Endometrial microvascular endothelial cells (primary cell): ENCODE measurements around the gene SLC22A23. TPM values are rescaled to one million over a fixed set of nuclear protein-coding genes. Genes with fewer than 3 reads are reported as not detected.

Source experiments
- in situ Hi-C: cut with HindIII; loops from 2 replicates; pipeline ENCODE4 v1.10.0; 2017; ENCODE audit warnings: low sequenced_read_pairs, low pct_unique_long_range_greater_than_20kb; ENCODE audit errors: inconsistent ontology term
- total RNA-seq: library from RNA; depleted of rRNA; stranded (reverse); fragments of >200 nt; gene quantifications from one replicate; pipeline ENCODE4 v1.2.3, GENCODE V29; 2015; ENCODE audit errors: inconsistent ontology term

Gene SLC22A23
- total RNA-seq, 1 donor from 2014 or later: 5.8 TPM

DNA sequence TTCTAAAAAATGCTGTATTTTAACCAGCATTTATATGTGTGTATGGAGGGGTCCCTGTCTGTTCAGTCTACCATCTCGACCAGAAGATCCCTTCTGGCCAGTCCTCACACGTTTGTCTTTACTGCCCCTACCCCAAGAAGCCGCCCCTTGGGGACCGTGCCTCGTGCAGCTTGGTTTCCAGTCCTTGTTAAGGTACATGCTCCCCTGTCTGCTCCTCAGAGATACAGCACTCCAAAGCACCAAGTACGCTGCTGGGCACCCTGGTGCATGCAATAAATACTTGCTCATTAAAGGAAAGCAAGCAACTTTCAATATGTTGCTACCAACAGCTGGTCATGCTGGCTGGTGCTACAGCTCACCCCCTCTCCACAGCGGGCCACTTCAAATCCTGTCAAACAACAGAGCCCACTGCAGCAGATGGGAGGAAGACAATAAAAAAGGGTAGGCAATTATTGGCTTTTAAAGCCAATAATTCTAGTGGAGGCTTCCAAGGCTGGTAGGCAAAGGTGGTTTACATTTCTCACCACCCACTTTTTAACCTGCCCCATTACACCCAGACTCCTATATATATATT is 136.5 kb downstream of the SLC22A23 start:
- in situ Hi-C loops: no loop called here

DNA sequence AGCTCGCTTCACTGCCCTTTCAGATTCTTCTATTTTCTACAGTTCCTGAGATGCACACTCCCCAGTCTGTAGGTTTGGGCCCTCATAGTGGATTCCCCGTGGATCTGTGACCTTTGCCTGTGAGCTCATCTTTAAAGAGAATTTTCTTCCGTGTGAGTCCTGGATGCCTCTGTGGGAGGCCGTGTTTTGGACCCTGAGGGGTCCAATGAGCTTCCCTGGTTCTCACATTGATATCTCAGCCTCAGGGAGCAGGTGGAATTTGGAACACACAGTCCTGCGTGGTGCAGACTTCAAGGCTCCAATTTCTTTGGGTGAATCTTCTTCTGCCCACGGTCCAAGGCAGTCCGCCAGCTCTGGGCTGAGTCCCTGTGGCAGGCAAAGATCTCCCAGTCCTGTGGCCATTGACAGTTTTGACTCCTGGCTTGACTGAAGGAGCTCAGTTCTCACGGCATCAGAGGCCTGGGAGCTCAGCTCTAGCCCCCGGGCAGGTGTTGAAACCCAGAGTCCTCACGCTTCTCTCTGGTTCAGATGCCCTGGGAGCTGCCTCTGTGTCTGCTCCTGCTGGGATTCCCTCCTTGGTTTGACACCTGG is 137.1 kb downstream of the SLC22A23 start:
- in situ Hi-C loops: no loop called here

DNA sequence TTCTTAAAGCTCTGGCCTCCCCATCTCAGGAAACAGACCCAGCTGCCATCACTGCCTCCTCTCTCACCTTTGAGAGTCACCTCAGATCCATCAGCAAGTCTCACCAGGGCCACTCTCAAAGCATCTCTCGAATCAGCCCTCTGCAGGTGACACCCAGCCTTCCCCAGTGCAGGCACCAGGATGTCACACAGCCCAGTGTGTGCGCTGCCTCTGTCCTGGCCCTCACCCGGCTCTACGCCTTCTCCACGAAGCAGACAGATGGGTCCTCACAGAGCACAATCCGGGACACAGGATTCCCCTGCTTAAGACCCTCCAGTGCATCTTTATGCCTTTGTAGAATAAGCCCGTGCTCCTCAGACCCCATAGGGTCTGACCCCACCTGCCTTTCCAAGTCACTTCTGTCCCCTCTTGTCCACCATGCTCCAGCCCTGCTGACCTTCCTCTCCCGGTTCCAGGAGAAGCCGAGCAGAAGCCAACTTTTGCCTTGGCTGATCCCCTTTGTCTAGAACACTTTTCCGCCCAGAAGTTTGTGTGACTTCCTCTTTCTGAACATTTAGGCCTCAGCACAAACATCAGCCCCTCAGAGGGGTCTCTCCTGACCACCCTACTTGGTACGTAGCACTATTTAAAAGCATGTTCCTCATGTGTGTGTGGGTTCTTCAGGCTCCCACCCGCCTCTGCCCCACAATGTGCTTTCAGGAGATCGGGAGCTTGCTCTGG is 137.9 kb downstream of the SLC22A23 start:
- in situ Hi-C loops: no loop called here

DNA sequence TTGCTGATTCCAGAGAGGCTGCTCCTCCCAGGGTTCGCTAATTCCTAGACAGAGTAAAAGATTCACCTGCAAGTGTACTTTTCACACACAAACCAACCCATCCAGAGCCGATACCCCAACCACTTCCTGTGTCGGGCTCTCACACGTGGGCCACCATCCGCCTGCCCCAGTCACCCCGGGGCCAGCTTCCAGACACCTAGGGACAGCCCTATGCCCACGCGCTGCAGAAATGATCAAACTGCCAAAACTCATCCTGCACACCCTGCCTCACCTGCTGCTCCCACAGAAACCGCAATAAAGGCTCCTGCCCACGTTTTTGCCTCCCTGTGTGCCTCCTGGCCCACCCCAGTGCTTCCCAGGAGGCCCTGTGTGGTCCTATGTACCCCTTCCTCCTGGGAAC is 138.6 kb downstream of the SLC22A23 start:
- in situ Hi-C loops: no loop called here

DNA sequence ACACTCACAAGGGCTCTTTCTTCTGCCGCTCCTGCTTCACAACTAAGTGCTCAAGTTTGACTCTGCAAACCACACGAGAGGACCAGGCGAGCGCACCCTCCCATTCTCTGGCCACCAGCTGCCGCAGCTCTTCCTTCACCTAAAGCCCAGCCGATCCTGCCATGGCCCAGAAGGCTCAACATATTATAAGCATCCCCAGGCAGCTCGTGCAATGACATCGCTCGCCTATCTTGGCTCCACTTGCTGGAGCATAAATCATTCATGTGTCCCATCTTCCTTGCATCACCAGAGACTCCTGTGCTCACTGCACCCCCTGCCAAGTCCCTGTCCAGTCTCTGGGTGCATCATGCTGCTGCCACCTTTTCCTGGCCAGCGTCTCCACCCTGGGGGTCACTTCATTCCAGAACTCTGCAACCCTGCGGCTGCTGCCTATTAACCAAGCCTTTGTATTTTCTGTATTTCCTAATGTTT is 139.1 kb downstream of the SLC22A23 start:
- in situ Hi-C loops: no loop called here

DNA sequence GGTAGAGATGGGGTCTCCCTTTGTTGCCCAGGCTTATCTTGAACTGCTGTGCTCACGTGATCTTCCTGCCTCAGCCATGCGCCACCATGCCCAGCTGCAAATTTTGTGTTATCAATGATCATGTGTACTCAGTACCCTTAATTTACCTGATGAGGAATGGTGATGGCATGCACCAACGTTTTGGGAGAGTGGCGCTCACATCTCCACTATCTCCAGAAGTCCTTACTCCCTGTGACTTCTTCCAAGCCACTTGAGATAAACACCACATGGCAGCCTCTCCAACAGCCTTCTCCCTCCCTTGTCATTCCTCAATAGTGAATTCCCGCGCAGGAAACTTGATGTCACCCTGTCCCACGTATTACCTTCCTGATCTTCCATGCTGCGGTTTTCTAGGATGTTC is 140.0 kb downstream of the SLC22A23 start:
- in situ Hi-C loops: no loop called here

DNA sequence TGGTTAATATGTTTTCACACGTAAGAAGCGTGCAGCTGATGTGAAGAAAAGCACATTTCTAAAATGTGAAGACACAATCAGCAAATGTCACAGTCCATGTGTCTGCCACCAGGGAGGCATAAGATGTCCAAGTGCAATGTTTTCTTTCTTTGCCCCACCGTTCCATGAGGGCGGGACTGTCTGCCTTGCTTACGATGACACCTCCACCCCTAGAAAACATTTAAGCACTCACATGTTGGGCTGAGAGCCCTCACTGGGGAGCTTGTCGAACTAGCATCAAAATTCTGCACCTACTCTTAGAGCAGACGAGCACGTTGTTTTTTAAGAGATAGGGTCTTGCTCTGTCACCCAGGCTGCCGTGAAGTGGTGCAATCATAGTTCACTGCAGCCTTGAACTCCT is 140.5 kb downstream of the SLC22A23 start:
- in situ Hi-C loops: no loop called here

DNA sequence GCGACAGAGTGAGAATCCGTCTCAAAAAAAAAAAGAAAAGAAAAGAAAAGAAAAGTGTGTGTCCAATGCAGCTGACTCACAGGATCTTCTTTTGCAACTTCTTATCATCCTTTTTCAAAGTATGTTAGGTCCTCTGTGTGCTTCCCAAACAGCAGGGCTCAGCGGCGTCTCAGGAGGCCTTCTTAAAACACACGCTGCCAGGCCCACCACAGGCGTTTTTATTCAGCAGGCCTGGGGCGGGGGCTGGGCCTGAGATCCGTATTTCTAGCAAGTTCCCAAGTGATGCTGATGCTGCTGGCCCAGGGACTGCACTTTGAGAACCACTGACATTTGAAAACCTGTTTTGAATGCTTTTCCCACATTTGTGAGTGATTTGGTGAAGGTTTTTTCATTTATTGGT is 141.0 kb downstream of the SLC22A23 start:
- in situ Hi-C loops: no loop called here

DNA sequence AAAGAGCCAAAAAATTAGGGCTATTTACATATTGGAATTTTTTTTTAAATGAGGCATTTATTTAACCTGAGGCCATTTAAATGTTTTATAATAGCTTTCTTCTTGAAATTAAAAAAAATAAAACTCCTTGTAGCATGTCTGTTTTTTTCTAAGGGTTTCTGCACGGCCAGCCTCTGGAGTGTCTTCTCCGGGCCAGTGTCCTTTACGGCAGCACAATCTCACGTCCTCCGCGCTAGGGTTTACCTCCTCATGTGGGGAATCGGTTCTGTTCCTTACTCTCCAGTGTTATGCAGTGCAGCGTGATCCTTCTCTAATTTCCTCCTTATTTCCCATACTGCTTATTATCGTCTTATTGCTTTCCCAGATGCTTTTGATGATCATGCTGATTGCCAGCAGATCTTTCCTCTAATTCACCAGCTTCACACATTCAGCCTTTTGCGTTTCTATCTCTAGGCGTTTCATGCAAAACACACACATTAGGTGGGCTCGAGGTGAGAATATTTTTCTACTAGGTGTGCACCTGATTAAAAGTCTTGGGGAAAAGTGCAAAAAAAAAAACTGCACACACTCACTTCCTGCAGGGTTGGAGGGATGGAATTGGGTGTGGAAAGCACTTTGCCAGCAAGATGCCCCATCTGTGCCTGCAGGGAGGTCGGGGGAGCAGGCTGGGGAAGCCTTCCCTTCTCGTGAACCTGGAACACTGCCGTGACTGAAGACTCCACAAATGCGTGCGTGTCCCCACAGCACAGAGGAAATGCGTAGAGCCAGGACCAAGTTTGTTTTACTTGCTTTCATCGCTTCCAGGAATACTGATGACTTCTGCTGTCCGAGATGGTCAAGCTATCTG is 142.0 kb downstream of the SLC22A23 start:
- in situ Hi-C loops: no loop called here

DNA sequence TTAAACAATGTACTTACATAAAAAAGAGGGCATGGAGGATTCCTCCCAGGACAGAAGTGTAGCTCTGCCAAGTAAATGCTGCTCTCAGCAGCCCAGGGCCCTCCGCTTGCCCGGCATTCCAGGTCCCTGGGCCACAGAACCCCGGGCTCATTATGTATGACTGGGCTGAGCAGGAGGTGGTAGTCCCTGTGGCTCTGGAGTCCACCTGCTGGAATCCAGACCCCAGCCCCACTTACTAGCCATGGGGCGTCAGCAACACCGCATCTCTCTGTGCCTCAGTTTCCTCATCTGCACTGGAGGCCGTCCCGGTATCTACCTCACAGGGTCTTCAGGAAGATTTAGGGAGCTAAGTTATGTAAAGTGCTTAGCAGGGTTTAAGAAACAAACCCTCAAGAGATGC is 142.7 kb downstream of the SLC22A23 start:
- in situ Hi-C loops: no loop called here

DNA sequence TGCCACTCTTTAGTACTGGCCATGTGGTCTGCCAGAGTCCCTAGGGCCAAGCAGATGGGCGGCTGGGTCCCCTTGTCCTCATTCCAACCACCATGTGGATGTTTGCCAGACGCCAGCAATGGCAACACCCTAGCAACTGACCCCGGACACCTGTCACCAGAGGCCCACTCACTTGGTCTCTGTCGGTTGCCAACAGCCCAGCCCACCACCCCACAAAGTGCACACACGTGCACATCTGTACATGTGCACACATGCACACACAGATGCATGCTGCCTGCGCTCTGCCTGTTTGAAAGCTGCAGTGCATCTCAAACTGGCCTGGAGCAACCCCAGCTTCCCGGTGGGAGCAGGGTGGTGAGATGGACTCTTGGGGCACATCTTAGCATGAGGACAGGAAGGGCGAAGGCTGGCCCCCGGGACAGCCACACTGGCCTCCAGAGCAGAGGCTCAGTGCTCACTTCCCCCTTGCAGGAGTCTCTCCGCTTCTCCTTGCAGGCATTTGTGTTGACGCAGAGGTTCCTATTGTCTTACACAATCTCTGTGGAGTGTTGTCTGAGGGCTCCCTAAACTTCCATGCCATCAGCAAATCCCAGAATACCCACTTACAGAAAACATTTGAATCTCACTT is 144.1 kb downstream of the SLC22A23 start:
- in situ Hi-C loops: no loop called here

DNA sequence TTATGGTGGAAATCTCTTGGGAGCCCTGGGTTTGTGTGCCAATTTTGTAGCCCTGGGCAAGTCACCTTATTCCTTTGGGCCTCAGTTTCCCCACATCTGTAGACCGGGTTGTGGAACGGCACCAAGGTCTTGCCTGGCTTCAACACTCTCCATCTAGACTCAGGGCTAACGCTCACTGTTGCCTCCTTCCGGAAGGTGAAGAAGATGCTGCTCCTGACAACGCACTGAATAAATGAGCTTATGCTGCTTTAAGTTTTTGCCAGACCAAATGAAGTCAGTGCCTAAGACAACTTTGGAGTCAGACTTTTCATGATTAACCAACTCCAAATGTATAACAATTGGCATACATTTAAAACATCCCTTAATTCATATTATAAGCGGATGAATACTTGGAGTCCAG is 145.0 kb downstream of the SLC22A23 start:
- in situ Hi-C loops: no loop called here

DNA sequence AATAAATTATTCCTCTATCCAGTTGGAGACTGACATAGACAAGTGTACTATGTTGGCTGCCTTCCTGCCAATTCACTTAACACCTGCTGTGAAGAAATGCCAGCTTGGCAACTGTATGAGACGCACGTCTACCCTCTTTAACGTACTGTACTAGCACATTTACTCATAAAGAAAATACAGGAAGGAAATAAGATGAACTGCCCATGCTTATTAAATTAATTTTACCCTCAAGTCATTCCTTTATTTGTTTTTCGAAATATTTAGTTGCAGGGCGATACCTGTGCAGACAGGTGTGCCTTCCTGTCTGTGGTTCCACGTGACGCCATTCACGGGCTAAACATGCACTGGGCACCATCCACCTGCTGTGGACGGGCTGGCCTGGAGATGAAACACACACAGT is 146.1 kb downstream of the SLC22A23 start:
- in situ Hi-C loops: no loop called here

DNA sequence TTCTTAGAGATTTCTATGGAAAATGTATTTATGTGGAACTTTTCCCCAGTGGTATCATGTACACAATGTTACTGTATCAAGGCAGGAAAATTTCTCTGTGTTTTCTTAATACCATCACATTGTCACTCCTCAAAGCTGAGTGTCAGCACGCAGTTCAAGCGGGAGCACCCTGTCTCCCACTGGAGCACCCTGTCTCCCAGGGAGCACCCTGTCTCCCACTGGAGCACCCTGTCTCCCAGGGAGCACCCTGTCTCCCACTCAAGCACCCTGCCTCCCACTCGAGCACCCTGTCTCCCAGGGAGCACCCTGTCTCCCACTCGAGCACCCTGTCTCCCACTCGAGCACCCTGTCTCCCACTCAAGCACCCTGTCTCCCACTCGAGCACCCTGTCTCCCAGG is 146.8 kb downstream of the SLC22A23 start:
- in situ Hi-C loops: no loop called here

DNA sequence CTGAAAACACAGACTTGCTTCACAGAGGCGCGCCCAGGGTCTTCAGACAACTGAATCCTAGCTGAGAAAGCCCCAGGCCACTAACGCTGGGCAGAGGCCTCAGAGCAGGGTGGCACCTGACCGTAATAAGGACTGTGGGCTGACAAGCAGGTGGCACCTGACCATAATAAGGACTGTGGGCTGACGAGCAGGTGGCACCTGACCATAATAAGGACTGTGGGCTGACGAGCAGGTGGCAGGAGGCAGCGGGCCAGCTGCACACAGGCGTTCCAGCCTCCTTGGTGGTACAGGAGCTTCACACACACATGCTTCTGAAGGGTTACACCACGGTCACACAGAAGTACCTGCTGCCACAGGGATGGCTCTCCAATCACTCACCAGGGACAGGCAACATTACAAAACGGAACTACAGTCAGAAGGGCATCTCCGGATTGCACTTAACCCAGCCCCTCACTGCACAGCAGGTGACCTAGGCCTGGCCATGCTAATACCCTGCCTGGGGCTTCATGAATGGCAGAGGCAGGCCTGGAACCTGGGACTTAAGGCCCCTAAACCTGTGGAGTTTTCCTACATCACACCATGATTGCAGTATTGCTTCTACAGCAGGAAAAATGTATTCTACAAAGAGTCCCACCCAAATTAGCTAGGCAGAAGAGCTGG is 147.3 kb downstream of the SLC22A23 start:
- in situ Hi-C loops: no loop called here

DNA sequence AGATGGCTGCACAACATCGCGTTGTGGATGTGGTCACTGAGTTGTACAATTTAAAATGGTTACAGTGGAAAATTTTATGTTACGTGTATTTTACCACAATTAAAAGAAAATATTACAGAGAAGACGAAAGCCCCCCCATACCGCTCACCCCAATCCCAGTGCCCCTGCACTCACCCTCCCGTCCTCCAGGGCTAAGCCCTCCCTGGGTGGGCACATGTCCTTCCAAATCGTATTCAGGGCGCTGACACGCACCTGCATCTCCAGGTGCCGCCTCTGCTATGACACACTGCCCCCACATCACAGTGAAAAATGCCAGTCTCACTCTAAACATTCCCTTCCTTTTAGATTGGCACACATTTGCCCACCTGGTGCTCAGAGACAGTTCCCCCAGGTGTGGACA is 148.7 kb downstream of the SLC22A23 start:
- in situ Hi-C loops: no loop called here

DNA sequence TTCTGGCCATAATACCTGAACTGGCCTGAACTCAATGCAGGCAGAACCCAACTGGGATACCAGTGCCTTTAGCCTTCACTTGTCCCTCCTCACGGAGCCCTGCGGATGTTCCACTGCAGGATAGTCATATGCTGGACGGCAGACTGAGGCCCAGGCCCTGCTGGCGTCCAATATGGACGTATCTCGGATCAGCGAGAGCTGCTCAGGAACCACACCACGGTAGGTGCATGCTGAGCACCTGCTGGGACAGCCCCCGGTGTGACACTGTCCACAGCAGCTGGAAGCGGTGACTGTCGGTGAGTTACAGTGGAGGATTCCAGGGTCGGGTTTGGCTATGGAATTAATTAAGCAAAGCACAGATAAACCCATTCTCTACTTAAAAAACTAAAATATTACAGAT is 149.4 kb downstream of the SLC22A23 start:
- in situ Hi-C loops: no loop called here

DNA sequence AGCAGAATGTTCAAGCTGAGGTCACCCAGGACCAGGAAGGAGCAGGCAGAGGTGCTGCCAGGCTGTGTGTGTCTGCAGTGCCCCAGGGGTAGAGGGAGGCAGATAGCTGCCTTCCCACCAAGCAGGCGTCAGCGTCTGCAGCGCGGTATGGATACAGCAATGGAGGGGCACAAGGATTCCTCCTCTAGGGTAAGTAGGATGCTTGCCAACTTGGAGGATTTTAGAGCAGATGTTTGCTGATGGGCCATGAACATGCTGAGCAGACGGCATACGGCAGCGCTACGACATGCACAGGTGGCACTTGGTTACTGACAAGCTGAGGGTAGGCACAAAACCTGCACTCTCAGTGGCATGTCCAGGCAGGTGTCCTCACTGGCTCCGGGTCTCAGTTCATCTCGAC is 150.0 kb downstream of the SLC22A23 start:
- in situ Hi-C loops: no loop called here

DNA sequence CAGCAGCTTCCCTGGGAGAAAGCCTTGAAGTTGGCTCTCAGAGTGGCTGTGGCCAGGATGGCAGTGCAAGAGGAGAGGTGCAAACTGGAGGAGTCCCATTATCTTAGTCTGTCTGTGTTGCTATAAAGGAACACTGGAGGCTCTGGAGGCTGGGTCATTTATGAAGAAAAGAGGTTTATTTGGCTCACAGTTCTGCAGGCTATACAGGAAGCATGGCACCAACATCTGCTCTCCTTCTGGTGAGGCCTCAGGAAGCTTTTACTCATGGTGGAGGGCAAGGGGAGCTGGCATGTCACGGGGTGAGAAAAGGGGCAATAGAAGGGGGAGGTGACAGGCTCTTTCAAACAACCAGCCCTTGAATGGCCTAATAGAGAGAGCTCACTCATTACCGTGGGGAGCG is 151.0 kb downstream of the SLC22A23 start:
- in situ Hi-C loops: no loop called here
